GM18870 (cell line): ENCODE results near the gene KIF5B.
A peak's percentile ranks its signal among the peaks of the same experiment; 100 is the strongest.
"Not testable (repeated sequence)": the region's sequence is repeated elsewhere in the genome, so short reads cannot be mapped to it uniquely, and the experiment has no call there.

Experiments
- ATAC-seq: cut with Tn5 transposase; IDR thresholded peaks from one replicate; pipeline ENCODE4 v1.9.1; 2021; ENCODE audit warnings: moderate library complexity; ENCODE audit not compliant: unreplicated experiment

Gene KIF5B

GRCh38 chr10:32060347-32060746 is 4.1 kb upstream of the KIF5B start:
- no peak for ATAC-seq

- no peak for ATAC-seq
Observed at GRCh38 chr10:32059472-32059871, 3.2 kb upstream of the KIF5B start.

- no peak for ATAC-seq
Observed at GRCh38 chr10:32057036-32057372, 779 bp upstream of the KIF5B start.

GRCh38 chr10:32055478-32056135 is 618 bp downstream of the KIF5B start:
- peak; percentile 36 for ATAC-seq

GRCh38 chr10:32054094-32054493 is 2.1 kb downstream of the KIF5B start:
- ATAC-seq, result no peak

DNA sequence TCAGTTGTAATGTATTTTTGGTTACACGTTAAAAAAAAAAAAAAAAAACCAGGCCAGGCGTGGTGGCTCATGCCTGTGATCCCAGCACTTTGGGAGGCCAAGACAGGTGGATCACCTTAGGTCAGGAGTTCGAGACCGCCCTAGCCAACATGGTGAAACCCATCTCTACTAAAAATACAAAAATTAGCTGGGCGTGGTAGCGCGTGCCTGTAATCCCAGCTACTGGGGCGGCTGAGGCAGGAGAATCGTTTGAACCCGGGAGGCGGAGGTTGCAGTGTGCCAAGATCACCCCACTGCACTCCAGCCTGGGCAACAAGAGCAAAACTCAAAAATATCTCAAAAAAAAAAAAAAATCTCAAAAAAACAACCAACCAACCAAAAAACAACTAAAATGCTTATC is 2.8 kb downstream of the KIF5B start:
- ATAC-seq, result not testable (repeated sequence)

DNA sequence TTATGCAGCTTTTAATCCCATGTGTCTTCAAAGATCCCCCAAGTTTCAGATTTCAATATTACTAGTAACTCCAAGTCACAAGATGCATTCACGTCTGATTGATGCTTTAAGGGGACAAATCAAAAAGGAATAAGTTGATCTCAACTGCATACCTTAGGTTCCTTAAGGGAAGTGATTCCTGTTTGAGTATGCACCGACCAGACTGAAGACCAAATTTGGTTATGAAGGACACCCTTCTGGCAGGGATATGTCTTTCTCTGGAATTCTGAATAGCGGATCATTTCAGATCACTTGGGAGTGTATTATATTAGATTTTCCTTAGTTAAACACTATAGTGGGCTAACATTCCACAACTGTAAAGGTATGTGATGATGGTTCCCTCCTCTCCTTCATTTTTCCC is 4.3 kb downstream of the KIF5B start:
- no peak for ATAC-seq

- no peak for ATAC-seq
Observed at GRCh38 chr10:32050177-32050576, 6.0 kb downstream of the KIF5B start.

- no peak for ATAC-seq
Observed at GRCh38 chr10:32049113-32049512, 7.1 kb downstream of the KIF5B start.

DNA sequence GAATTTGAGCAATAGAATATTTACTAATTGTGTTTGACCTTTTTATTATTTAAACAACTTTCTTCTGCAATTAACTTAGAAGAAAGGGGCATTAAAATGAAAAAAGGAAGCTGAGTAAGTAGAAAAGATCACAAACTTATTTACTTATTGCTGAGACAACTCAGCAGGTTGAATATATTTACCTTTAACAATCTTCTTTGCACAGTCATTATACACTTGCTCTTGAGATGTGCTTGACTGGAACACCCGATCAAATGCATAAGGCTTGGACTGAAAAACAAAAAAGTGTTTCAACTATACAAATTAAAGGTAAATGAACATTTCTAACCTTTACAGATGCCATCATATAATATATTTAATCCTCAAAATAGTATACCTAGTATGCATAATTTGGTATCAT is 7.9 kb downstream of the KIF5B start:
- ATAC-seq, result no peak

GRCh38 chr10:32047881-32048280 is 8.3 kb downstream of the KIF5B start:
- no peak for ATAC-seq

- ATAC-seq, result no peak
Observed at GRCh38 chr10:32046151-32046550, 10.1 kb downstream of the KIF5B start.

GRCh38 chr10:32042730-32043129 is 13.5 kb downstream of the KIF5B start:
- not testable (repeated sequence) for ATAC-seq

DNA sequence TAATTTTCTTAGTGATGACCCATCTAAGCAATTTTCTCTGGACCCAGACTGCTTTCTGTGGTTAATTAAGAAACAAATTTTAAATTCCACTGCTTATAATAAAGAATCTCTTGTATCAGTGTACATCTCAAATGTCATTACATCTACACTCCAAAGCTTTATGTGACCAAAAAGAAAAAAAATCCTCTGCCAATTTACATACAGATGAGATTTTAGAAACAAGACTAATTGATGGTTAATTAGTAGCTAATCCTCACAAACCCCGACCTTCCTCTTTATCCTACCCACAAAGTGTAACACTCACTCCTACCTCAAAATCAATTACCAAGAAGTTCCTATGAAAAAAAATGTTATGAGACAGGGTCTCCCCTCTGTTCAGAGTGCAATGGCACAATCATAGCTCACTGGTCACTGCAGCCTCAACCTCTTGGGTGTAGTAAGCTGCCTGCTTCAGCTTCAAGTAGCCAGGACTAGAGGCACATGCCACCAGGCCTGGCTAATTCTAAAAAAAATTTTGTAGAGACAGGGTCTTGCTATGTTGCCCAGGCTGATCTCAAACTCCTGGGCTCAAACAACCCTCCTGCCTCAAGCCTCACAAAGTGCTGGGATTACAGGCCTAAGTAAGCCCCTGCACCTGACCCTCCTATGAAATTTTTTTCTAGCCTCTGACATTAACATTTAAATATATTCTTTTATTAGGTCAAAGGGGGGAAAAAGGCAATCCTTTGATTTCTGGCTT is 14.8 kb downstream of the KIF5B start:
- ATAC-seq, result no peak

GRCh38 chr10:32039734-32040133 is 16.5 kb downstream of the KIF5B start:
- no peak for ATAC-seq

DNA sequence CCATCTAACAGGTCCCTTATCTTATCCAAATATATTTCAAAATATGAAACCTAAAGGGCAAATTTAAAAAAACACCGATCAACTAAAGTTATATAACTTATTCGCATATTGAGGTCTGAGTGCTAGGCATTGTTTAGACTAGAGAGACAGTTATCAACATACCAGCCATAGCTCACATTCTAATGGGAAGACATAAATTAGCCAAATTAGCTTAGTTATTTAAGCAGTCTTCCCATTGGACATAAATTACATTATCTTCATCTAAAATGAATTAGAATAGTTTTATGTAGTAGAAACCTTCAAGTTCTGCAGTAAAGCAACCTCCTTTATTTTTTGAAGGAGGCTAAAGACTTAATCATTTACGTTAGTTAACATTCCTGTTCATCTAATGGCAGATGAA is 17.4 kb downstream of the KIF5B start:
- ATAC-seq, result no peak

DNA sequence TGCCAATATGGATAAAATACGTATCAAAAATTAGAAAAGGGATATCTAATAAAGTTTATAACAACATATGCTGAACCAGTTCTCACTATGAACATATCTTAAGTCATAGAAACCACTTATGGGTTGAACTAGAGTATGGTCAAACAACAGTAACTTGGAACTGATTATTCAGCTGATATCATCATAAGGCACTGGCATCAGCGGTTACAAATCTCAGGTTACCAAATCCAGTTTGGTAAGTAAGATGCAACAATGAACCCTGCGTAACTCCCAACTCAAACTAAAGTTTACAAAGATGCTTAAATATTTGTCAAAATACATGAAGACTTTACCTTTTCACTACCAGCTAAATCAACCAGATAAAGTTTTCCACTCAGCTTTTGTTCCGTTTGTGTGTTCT is 19.3 kb downstream of the KIF5B start:
- no peak for ATAC-seq

DNA sequence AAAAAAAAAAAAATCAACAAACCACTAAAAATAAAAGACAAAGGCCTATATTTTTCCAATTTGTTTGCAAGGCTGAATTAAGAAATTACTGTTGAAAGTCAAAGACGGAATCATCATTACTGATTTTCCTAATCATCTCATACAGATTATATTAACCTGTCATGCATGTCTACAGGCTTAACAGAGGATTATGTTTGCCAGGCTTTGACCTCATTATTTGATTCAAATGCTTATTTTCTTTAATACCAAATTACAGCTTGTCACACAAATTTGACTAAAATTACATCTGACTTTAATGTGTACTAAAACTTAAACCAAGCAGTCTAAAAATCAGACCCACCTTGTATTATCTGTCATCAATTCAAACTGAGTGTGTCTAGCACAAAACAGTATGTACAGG is 21.2 kb downstream of the KIF5B start:
- no peak for ATAC-seq

DNA sequence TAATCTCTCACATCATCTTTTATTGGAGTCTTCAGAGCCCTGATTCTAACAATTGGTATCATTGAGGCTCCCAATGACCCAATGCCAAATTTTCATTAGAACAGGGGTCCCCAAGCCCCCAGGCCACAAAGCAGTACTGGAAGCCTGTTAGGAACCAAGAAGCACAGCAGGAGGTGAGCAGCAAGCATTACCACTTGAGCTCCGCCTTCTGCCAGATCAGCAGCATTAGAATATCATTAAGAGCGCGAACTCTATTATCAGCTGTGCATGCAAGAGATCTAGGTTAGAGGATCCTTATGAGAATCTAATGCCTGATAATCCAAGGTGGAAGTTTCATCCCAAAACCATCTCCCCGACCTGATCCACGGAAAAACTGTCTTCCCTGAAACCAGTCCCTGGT is 23.1 kb downstream of the KIF5B start:
- no peak for ATAC-seq

- ATAC-seq, result no peak
Observed at GRCh38 chr10:32031920-32032319, 24.3 kb downstream of the KIF5B start.

- no peak for ATAC-seq
Observed at GRCh38 chr10:32031424-32031823, 24.8 kb downstream of the KIF5B start.

GRCh38 chr10:32028710-32029109 is 27.5 kb downstream of the KIF5B start:
- ATAC-seq, result no peak

- no peak for ATAC-seq
Observed at GRCh38 chr10:32023264-32023663, 33.0 kb downstream of the KIF5B start.
